Measurements from ENCODE around the gene YY1. TPM values are rescaled to one million over a fixed set of nuclear protein-coding genes. Genes with fewer than 3 reads are reported as not detected.

The YY1 gene
- total and polyA plus RNA-seq, 2 of the 8 experiments (the other 6 are each of a cell fraction or from before 2014, with no cell fraction given) = 26.4 to 106 TPM

DNA sequence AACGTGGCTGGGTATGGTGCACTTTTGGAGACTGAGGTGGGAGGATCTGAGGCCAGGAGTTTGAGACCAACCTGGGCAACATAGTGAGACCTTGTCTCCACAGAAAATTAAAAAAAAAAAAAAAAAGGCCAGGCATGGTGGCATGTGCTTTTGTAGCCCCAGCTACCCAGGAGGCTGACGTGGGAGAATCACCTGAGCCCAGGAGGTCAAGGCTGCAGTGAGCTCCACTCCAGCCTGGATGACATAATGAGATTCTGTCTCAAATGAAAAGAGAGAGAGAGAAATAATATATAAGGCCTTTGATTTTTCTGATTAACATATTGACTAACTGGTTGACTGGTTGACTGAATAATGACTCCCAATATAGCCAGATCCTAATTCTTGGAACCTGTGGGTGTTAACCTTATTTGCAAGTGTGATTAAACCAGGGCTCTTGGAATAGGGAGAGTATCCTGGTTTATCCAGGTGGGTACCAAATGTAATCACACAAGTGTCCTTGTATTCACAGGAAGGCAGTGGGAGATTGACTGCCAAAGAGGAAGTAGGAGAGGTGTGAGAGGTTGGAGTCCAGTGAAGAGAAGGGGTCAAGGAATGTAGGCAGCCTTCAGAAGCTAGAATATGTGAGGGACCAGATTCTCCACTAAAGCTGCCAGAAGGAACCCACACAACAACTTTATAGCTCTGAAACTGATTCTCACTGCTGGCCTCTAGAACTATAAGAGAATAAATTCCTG, 12.0 kb downstream of the YY1 start:
- Histone ChIP-seq H3K79me1 (ENCODE audit: low read depth, low read length) (peaks cover 7% of the 10 kb centered on the region), H3K36me3 (ENCODE audit: control insufficient read depth in 2 of 4, insufficient read depth in 4 of 4, low read length in 3 of 4) (no peaks in the 10 kb centered on the region), H2BK20ac (ENCODE audit: low read length) (no peak overlapping the region), H3K4me1 (replicated peaks in 1 of 4; ENCODE audit: control insufficient read depth in 3 of 4, insufficient read depth in 4 of 4, low read length in 3 of 4) (peaks cover 2 to 5% (median 4%) of the 10 kb centered on the region in 4 experiments), H3K4ac (replicated peaks; ENCODE audit: insufficient read length, low read depth, low read length) (no peak overlapping the region), H4K8ac (ENCODE audit: extremely low read depth, insufficient read depth, low read length) (no peak overlapping the region), H2BK120ac (replicated peaks; ENCODE audit: low read depth, low read length) (no peak overlapping the region), H3K9me3 (ENCODE audit: insufficient read depth in 2 of 2, low read depth in 1 of 2, low read length in 1 of 2) (no peaks in the 10 kb centered on the region), H3K4me3 (ENCODE audit: extremely low read depth in 1 of 4, insufficient read depth in 2 of 4, low read depth in 3 of 4, low read length in 4 of 4) (no peak overlapping the region), H4K5ac (ENCODE audit: insufficient read length, low read depth, low read length) (no peak overlapping the region), H2AFZ (ENCODE audit: low read length) (no peak overlapping the region), H2AK5ac (ENCODE audit: low read depth, low read length) (no peak overlapping the region), H4K20me1 (replicated peaks in 1 of 2; ENCODE audit: control insufficient read depth in 1 of 2, insufficient read depth in 2 of 2, low read length in 2 of 2) (peaks cover 44 to 48% of the 10 kb centered on the region in 2 experiments), H3K23ac (ENCODE audit: insufficient read length) (no peak overlapping the region), H2BK5ac (ENCODE audit: low read depth, low read length) (no peak overlapping the region), H3K9ac (replicated peaks in 1 of 4; ENCODE audit: extremely low read depth in 1 of 4, low read depth in 3 of 4, low read length in 3 of 4) (no peak overlapping the region), H2BK12ac (ENCODE audit: low read depth, low read length) (no peak overlapping the region), H3K79me2 (ENCODE audit: control insufficient read depth in 1 of 2, insufficient read depth in 2 of 2, low read length in 2 of 2) (peaks cover 70 to 100% of the 10 kb centered on the region in 2 experiments), H3K23me2 (ENCODE audit: low read depth, low read length) (no peaks in the 10 kb centered on the region), H3K27ac (ENCODE audit: low read depth, low read length) (no peak overlapping the region), H2BK15ac (ENCODE audit: low read length) (no peak overlapping the region), H3K56ac (replicated peaks; ENCODE audit: insufficient read length, low read depth, low read length) (no peak overlapping the region), H3K27me3 (replicated peaks in 1 of 4; ENCODE audit: control insufficient read depth in 3 of 4, extremely low read depth in 1 of 4, insufficient read depth in 3 of 4, low read length in 3 of 4) (no peaks in the 10 kb centered on the region), H3K4me2 (ENCODE audit: insufficient read depth in 1 of 2, low read depth in 2 of 2, low read length in 2 of 2) (no peak overlapping the region), H3K14ac (ENCODE audit: insufficient read length) (no peak overlapping the region), H4K91ac (replicated peaks; ENCODE audit: insufficient read length, low read length) (no peak overlapping the region), H3K18ac (ENCODE audit: extremely low read depth, low read length) (no peak overlapping the region)
- WGBS, 2 experiments (ENCODE audit: extremely low coverage in 1 of 2, insufficient coverage in 1 of 2, insufficient read length in 1 of 2, insufficient replicate concordance in 2 of 2, low coverage in 1 of 2, low lambda C conversion rate in 2 of 2, missing lambda C conversion rate in 1 of 2) = 87% methylated on average over 2 of the region's 2 CpGs; no CpG with 5 or more reads in 1 of the 2 experiments
- ChIA-PET POLR2A (ENCODE audit: partially characterized antibody) (no interaction called here), CTCF (ENCODE audit: partially characterized antibody) (no interaction called here)
- DNase-seq (ENCODE audit: low read depth in 1 of 2, low spot score in 2 of 2) = no peak
- FAIRE-seq = no peak
- TF ChIP-seq POLR2AphosphoS5 (IDR thresholded peaks at IDR 0.05; ENCODE audit: low read depth, low read length) (no peak), NANOG (IDR thresholded peaks at IDR 0.05; ENCODE audit: insufficient read depth, low read depth, low read length, poor library complexity, severe bottlenecking) (no peak), SP4 (IDR thresholded peaks at IDR 0.05; ENCODE audit: low read length) (no peak), CEBPB (IDR thresholded peaks at IDR 0.05; ENCODE audit: low read depth, low read length) (no peak), SIX5 (IDR thresholded peaks at IDR 0.05; ENCODE audit: low read depth, low read length) (no peak), TAF7 (optimal IDR thresholded peaks at IDR 0.05; ENCODE audit: borderline replicate concordance, low read depth, low read length) (no peak), JUN (IDR thresholded peaks at IDR 0.05; ENCODE audit: low read depth, low read length) (no peak), CHD1 (IDR thresholded peaks at IDR 0.05; ENCODE audit: low read depth, low read length) (no peak), ZNF274 (IDR thresholded peaks at IDR 0.05; ENCODE audit: borderline replicate concordance, extremely low read depth, low read length) (no peak), EP300 (IDR thresholded peaks at IDR 0.05; ENCODE audit: borderline replicate concordance in 1 of 2, low read depth in 2 of 2, low read length in 2 of 2) (no peak)
- TF ChIP-seq, protein P1, sequence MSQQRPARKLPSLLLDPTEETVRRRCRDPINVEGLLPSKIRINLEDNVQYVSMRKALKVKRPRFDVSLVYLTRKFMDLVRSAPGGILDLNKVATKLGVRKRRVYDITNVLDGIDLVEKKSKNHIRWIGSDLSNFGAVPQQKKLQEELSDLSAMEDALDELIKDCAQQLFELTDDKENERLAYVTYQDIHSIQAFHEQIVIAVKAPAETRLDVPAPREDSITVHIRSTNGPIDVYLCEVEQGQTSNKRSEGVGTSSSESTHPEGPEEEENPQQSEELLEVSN (IDR thresholded peaks at IDR 0.05) = no peak
